GM10266 (cell line): ENCODE results near the gene NCF4.

Experiments used
- DNase-seq: peaks from one replicate; pipeline ENCODE4 v3.0.0; 2012; ENCODE audit errors: extremely low spot score
- CTCF ChIP-seq: IDR thresholded peaks from 2 replicates; pipeline ENCODE4 v1.5.1; 2012; ENCODE audit warnings: mild to moderate bottlenecking, low read depth; ENCODE audit not compliant: control insufficient read depth, insufficient read depth; ENCODE audit errors: missing control alignments

NCF4 gene

DNA sequence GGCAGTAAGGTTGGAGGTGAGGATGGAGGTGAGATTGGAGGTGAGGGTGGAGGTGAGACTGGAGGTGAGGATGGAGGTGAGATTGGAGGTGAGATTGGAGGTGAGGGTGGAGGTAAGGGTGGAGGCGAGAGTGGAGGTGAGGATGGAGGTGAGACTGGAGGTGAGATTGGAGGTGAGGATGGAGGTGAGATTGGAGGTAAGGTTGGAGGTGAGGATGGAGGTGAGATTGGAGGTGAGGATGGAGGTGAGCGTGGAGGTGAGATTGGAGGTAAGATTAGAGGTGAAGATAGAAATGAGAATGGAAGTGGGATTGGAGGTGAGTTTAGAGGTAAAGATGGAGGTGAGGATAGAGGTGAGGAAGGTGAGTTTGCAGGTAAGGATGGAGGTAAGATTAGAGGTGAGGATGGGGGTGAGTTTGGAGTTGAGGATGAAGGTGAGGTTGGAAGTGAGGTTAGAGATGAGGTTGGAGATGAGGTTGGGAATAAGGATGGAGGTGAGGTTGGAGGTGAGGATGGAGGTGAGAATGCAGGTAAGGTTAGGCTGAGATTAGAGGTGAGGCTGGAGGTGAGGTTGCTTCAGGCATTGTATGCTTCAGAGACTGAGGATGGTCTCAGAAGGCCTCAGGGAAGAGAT lies 12.2 kb downstream of the NCF4 start:
- no peak for TF ChIP-seq CTCF
- no peak for DNase-seq

DNA sequence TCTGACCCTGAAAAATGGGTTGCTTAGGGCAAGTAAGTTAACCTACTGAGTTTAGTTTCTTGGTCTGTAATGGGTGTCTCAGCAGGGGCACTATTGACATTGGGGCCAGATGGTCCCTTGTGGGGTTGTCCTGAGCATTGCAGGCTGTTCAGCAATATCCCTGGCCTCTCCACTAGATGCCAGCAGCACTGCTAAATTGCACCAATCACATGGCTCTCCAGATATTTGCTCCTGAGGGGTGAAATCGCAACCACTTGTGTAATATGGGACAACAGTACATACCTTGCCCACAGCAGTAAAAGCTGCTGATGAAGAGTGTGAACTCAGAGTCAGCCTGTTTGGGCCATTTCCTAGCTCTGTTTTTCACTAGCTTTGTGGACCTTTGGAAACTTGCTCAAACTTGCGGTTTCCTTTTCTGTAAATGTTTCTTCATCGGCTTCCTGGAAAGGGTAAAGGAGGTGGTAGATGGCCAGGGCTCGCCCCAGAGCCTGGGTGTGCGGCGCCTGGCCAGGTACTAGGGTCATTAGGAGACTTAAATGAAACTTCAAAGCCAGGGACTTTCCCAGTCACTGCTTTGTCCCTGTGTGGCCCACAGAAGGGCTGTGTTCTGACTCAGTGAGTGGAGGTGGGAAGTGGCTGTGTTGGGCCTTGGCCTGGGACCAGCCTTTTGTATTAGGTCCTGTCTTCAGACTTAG lies 13.0 kb downstream of the NCF4 start:
- peak; percentile 72 for DNase-seq
- TF ChIP-seq CTCF: peak; percentile 57

GRCh38 chr22:36874309-36874696 lies 13.5 kb downstream of the NCF4 start:
- no peak for DNase-seq

GRCh38 chr22:36874736-36875135 lies 13.9 kb downstream of the NCF4 start:
- DNase-seq: no peak
- TF ChIP-seq CTCF: no peak

More at GRCh38 chr22:36874309-36874696, 13.5 kb downstream of the NCF4 start:
- TF ChIP-seq CTCF: no peak

GRCh38 chr22:36875741-36876140 lies 14.9 kb downstream of the NCF4 start:
- DNase-seq: no peak
- TF ChIP-seq CTCF: no peak

DNA sequence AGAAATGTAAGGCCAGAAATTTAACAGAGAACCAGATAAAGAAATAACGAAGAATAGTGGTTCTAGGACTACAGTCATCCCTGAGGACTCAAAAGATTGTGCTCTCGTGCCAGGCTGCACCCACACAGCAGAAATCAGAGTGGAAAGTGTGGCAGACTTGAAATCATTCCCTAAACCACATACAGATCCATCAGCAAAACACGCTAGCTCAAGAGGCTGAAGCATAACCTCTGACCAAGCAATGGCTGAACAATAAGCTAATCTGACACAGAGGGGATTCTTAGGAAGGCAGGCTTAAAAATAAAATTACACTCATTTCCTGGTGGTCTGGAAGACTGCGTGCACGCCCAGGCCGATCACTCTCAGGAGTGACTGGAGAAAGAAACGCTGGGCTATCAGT lies 19.0 kb downstream of the NCF4 start:
- no peak for TF ChIP-seq CTCF
- no peak for DNase-seq

GRCh38 chr22:36881504-36882245 lies 20.9 kb downstream of the NCF4 start:
- TF ChIP-seq CTCF: no peak
- no peak for DNase-seq
